ENCODE data around the gene THOC6.
A peak's percentile ranks its signal among the peaks of the same experiment; 100 is the strongest.

- TF ChIP-seq EZH2 (IDR thresholded peaks at IDR 0.05; ENCODE audit: borderline replicate concordance) (no peak), CTCF (IDR thresholded peaks at IDR 0.05; ENCODE audit: poor library complexity) (peak; percentile 65), EZH2phosphoT487 (IDR thresholded peaks at IDR 0.05; ENCODE audit: low read depth, severe bottlenecking, unreplicated experiment) (no peak)
Observed at GRCh38 chr16:3003582-3004270, 20.1 kb upstream of the THOC6 start.

Measured in hepatocyte (in vitro differentiated cells).